Measurements from ENCODE around the gene C19orf47. TPM values are rescaled to one million over a fixed set of nuclear protein-coding genes. Genes with fewer than 3 reads are reported as not detected.

The C19orf47 gene
- total RNA-seq, 3 donors from 2014 or later (not counting 1 experiment from before 2014, with no cell fraction given) = 15.2 to 20.2 (median 16.1) TPM

DNA sequence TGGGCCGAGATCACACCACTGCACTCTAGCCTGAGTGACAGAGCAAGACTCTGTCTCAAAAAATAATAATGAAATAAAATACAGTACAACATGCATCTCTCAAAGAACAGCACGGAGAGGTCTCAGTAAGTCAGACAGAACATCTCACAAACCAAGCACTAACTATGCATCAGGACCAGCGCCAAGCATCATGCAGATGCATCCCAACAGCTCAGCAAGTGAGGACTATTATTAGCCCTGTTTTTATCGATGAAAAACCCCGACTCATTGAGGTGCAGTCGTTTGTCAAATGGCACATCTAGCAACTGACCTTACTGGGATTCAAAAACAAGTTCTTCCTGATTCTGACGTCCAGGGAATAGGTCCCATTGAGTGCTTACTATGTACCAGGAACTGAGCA, 3.8 kb downstream of the C19orf47 start:
- H3K27ac ChIP-seq (ENCODE audit: low read length) = no peak overlapping the region
- no peaks in the 10 kb centered on the region for H3K36me3 Mint-ChIP-seq
- DNase-seq (no peak), ATAC-seq (no peak)
- H3K27me3 Mint-ChIP-seq (ENCODE audit: low read depth in 2 of 2) = no peaks in the 10 kb centered on the region
- H3K36me3 ChIP-seq (ENCODE audit: control insufficient read depth, insufficient read depth, low read length) = peaks cover 3% of the 10 kb centered on the region
- no peak overlapping the region for H3K4me3 Mint-ChIP-seq
- no peaks in the 10 kb centered on the region for H3K27me3 ChIP-seq (ENCODE audit: control insufficient read depth, insufficient read depth, low read length)
- TF ChIP-seq, protein P1, sequence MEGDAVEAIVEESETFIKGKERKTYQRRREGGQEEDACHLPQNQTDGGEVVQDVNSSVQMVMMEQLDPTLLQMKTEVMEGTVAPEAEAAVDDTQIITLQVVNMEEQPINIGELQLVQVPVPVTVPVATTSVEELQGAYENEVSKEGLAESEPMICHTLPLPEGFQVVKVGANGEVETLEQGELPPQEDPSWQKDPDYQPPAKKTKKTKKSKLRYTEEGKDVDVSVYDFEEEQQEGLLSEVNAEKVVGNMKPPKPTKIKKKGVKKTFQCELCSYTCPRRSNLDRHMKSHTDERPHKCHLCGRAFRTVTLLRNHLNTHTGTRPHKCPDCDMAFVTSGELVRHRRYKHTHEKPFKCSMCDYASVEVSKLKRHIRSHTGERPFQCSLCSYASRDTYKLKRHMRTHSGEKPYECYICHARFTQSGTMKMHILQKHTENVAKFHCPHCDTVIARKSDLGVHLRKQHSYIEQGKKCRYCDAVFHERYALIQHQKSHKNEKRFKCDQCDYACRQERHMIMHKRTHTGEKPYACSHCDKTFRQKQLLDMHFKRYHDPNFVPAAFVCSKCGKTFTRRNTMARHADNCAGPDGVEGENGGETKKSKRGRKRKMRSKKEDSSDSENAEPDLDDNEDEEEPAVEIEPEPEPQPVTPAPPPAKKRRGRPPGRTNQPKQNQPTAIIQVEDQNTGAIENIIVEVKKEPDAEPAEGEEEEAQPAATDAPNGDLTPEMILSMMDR (IDR thresholded peaks at IDR 0.05) = no peak
- intact Hi-C loops (cut with micrococcal nuclease) = no loop called here
- no peaks in the 10 kb centered on the region for H3K9me3 Mint-ChIP-seq
- 66% methylated on average over 7 of the region's 7 CpGs for WGBS (ENCODE audit: insufficient coverage)
- H3K4me1 Mint-ChIP-seq = peaks cover 18 to 34% of the 10 kb centered on the region in 2 donors
- no peak overlapping the region for H3K4me3 ChIP-seq (ENCODE audit: low read length)
- H3K9me3 ChIP-seq (ENCODE audit: control insufficient read depth, insufficient read depth, low read length) = no peaks in the 10 kb centered on the region
- H3K4me1 ChIP-seq (ENCODE audit: control insufficient read depth, insufficient read depth, low read length) = peaks cover 17% of the 10 kb centered on the region
- H3K27ac Mint-ChIP-seq = peak overlapping the region in 1 of 2 donors; percentile 14

DNA sequence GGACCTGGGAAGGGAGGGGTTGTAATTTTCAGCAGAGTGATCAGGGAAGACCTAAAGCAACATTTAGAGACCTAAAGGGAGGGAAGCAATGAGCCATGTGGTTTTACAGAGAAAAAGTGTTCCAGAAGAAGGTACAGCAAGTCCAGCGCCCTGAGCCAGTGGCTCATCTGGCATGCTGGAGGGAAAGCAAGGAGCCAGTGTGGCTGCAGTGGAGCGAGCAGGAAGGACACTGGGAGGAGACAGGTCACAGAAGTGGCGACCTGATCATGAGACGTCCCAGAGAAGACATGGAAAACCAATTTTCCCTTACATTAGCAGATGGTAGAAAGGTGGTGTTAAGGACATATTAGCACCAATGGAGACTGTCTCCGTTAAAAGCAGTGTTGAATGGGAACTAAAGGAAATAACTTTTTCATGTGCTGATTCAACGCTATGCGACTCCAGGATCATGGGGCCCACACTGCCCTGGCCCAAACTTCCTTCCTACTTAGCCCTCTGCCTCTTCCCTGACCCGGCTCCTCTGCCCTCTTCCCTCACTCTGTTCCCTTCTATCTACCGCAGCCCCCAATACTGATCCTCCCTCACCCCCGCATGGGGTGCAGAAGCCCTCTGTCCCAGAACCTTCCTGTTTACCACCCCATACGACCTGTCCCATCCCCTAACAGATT, 5.4 kb downstream of the C19orf47 start:
- H3K9me3 Mint-ChIP-seq = no peaks in the 10 kb centered on the region
- H3K27ac Mint-ChIP-seq = no peak overlapping the region
- H3K9me3 ChIP-seq (ENCODE audit: control insufficient read depth, insufficient read depth, low read length) = no peaks in the 10 kb centered on the region
- WGBS (ENCODE audit: insufficient coverage) = 93% methylated on average over 10 of the region's 11 CpGs
- no peak overlapping the region for H3K27ac ChIP-seq (ENCODE audit: low read length)
- H3K27me3 Mint-ChIP-seq (ENCODE audit: low read depth in 2 of 2) = no peaks in the 10 kb centered on the region
- H3K4me3 Mint-ChIP-seq = no peak overlapping the region
- peaks cover 3% of the 10 kb centered on the region for H3K36me3 ChIP-seq (ENCODE audit: control insufficient read depth, insufficient read depth, low read length)
- ATAC-seq (no peak), DNase-seq (no peak)
- peaks cover 4 to 19% of the 10 kb centered on the region in 2 donors for H3K4me1 Mint-ChIP-seq
- no peak overlapping the region for H3K4me3 ChIP-seq (ENCODE audit: low read length)
- H3K4me1 ChIP-seq (ENCODE audit: control insufficient read depth, insufficient read depth, low read length) = peaks cover 8% of the 10 kb centered on the region
- TF ChIP-seq, protein P1 (IDR thresholded peaks at IDR 0.05) = no peak
- H3K36me3 Mint-ChIP-seq = no peaks in the 10 kb centered on the region
- no peaks in the 10 kb centered on the region for H3K27me3 ChIP-seq (ENCODE audit: control insufficient read depth, insufficient read depth, low read length)
- intact Hi-C loops (cut with micrococcal nuclease) = no loop called here

- TF ChIP-seq, protein P1 (IDR thresholded peaks at IDR 0.05) = no peak
- Histone ChIP-seq H3K27me3 (ENCODE audit: control insufficient read depth, insufficient read depth, low read length) (no peaks in the 10 kb centered on the region), H3K36me3 (ENCODE audit: control insufficient read depth, insufficient read depth, low read length) (peaks cover 3% of the 10 kb centered on the region), H3K27ac (ENCODE audit: low read length) (no peak overlapping the region), H3K9me3 (ENCODE audit: control insufficient read depth, insufficient read depth, low read length) (no peaks in the 10 kb centered on the region), H3K4me3 (ENCODE audit: low read length) (no peak overlapping the region), H3K4me1 (ENCODE audit: control insufficient read depth, insufficient read depth, low read length) (no peaks in the 10 kb centered on the region)
- no peak overlapping the region for H3K27ac Mint-ChIP-seq
- intact Hi-C loops (cut with micrococcal nuclease) = no loop called here
- H3K4me1 Mint-ChIP-seq = peaks cover 0 to 15% of the 10 kb centered on the region in 2 donors
- no peaks in the 10 kb centered on the region for H3K27me3 Mint-ChIP-seq (ENCODE audit: low read depth in 2 of 2)
- no peaks in the 10 kb centered on the region for H3K9me3 Mint-ChIP-seq
- ATAC-seq (no peak), DNase-seq (no peak)
- H3K4me3 Mint-ChIP-seq = no peak overlapping the region
- WGBS (ENCODE audit: insufficient coverage) = 95% methylated on average over 9 of the region's 9 CpGs
- H3K36me3 Mint-ChIP-seq = no peaks in the 10 kb centered on the region
Observed at GRCh38 chr19:40341601-40342482, 6.4 kb downstream of the C19orf47 start.
